ENCODE data around the gene CERS6.

The CERS6 gene

GRCh38 chr2:168620554-168620953, 164.5 kb downstream of the CERS6 start:
- TF ChIP-seq CTCF (IDR thresholded peaks at IDR 0.05; ENCODE audit: low read depth, low read length, missing control alignments): no peak
- no peak overlapping the region for H3K4me3 ChIP-seq (replicated peaks; ENCODE audit: low read depth, low read length)
- no peak for DNase-seq (ENCODE audit: extremely low read depth, low read depth)

GRCh38 chr2:168622559-168622958, 166.5 kb downstream of the CERS6 start:
- TF ChIP-seq CTCF (IDR thresholded peaks at IDR 0.05; ENCODE audit: low read depth, low read length, missing control alignments): no peak

GRCh38 chr2:168624028-168624427, 168.0 kb downstream of the CERS6 start:
- no peak overlapping the region for H3K4me3 ChIP-seq (replicated peaks; ENCODE audit: low read depth, low read length)
- DNase-seq (ENCODE audit: extremely low read depth, low read depth): no peak
- TF ChIP-seq CTCF (IDR thresholded peaks at IDR 0.05; ENCODE audit: low read depth, low read length, missing control alignments): no peak

More at GRCh38 chr2:168622559-168622958, 166.5 kb downstream of the CERS6 start:
- DNase-seq (ENCODE audit: extremely low read depth, low read depth): no peak
- H3K4me3 ChIP-seq (replicated peaks; ENCODE audit: low read depth, low read length): no peak overlapping the region

- H3K4me3 ChIP-seq (replicated peaks; ENCODE audit: low read depth, low read length): no peak overlapping the region
- DNase-seq (ENCODE audit: extremely low read depth, low read depth): no peak
- TF ChIP-seq CTCF (IDR thresholded peaks at IDR 0.05; ENCODE audit: low read depth, low read length, missing control alignments): no peak
Observed at GRCh38 chr2:168626096-168626495, 170.0 kb downstream of the CERS6 start.

- TF ChIP-seq CTCF (IDR thresholded peaks at IDR 0.05; ENCODE audit: low read depth, low read length, missing control alignments): no peak
- no peak for DNase-seq (ENCODE audit: extremely low read depth, low read depth)
- H3K4me3 ChIP-seq (replicated peaks; ENCODE audit: low read depth, low read length): no peak overlapping the region
Observed at GRCh38 chr2:168626647-168627046, 170.6 kb downstream of the CERS6 start.

GRCh38 chr2:168632709-168633121, 176.6 kb downstream of the CERS6 start:
- no peak for TF ChIP-seq CTCF (IDR thresholded peaks at IDR 0.05; ENCODE audit: low read depth, low read length, missing control alignments)
- H3K4me3 ChIP-seq (replicated peaks; ENCODE audit: low read depth, low read length): no peak overlapping the region
- no peak for DNase-seq (ENCODE audit: extremely low read depth, low read depth)

GRCh38 chr2:168633200-168633599, 177.1 kb downstream of the CERS6 start:
- TF ChIP-seq CTCF (IDR thresholded peaks at IDR 0.05; ENCODE audit: low read depth, low read length, missing control alignments): no peak
- DNase-seq (ENCODE audit: extremely low read depth, low read depth): no peak
- no peak overlapping the region for H3K4me3 ChIP-seq (replicated peaks; ENCODE audit: low read depth, low read length)
